MCF 10A (cell line): Measurements from ENCODE around the gene TTLL6. TPM values are rescaled to one million over a fixed set of nuclear protein-coding genes. Genes with fewer than 3 reads are reported as not detected.
A peak's percentile ranks its signal among the peaks of the same experiment; 100 is the strongest.
"Not testable (repeated sequence)": the region's sequence is repeated elsewhere in the genome, so short reads cannot be mapped to it uniquely, and the experiment has no call there.

Experiments used
- BruUV-seq: library from RNA; stranded (reverse); fragments of 400-500 nt; replicated peaks from 2 replicates; lab custom pipeline; 2021; lab: Mats Ljungman, UMichigan
- CTCF ChIA-PET: fragments of 300-600 bp; sonication (Branson Sonifier 250); formaldehyde crosslinking; extraction: SDS; loops from one replicate; lab custom pipeline; 2021; ENCODE audit warnings: antibody characterized with exemption, inconsistent platforms; lab: Yijun Ruan, JAX
- POLR2A ChIA-PET: fragments of 300-600, 350-650 bp; sonication (Branson Sonifier 250); formaldehyde crosslinking; extraction: SDS; loops from one replicate; lab custom pipeline; 2020; ENCODE audit warnings: antibody characterized with exemption, inconsistent platforms; lab: Yijun Ruan, JAX
- DNase-seq: peaks from one replicate; pipeline ENCODE4 v3.0.0-alpha.2; 2018; ENCODE audit not compliant: unreplicated experiment
- H3K27ac Mint-ChIP-seq: one replicate; pipeline ENCODE4 v1.8.0; 2022; ENCODE audit warnings: mild to moderate bottlenecking, low read depth, mixed read lengths; ENCODE audit not compliant: unreplicated experiment
- H3K27me3 Mint-ChIP-seq: one replicate; pipeline ENCODE4 v1.8.0; 2022; ENCODE audit warnings: mixed read lengths; ENCODE audit not compliant: insufficient read depth, unreplicated experiment
- H3K36me3 Mint-ChIP-seq: one replicate; pipeline ENCODE4 v1.8.0; 2022; ENCODE audit warnings: mild to moderate bottlenecking, moderate library complexity, mixed read lengths; ENCODE audit not compliant: insufficient read depth, unreplicated experiment
- H3K4me1 Mint-ChIP-seq: one replicate; pipeline ENCODE4 v1.8.0; 2022; ENCODE audit warnings: mixed read lengths; ENCODE audit not compliant: insufficient read depth, unreplicated experiment
- H3K4me3 Mint-ChIP-seq: one replicate; pipeline ENCODE4 v1.8.0; 2022; ENCODE audit warnings: mild to moderate bottlenecking, moderate library complexity, mixed read lengths; ENCODE audit not compliant: unreplicated experiment
- H3K9me3 Mint-ChIP-seq: one replicate; pipeline ENCODE4 v1.8.0; 2022; ENCODE audit warnings: mixed read lengths; ENCODE audit not compliant: unreplicated experiment
- intact Hi-C: fragments of 100-400 bp; cut with micrococcal nuclease; formaldehyde crosslinking; loops from 2 replicates; pipeline ENCODE4 v1.14.1; 2022
- total RNA-seq: library from RNA; stranded (reverse); gene quantifications from 2 replicates; pipeline ENCODE4 v1.2.3, GENCODE V29; 2022
- TF ChIP-seq, protein P1 (sequence below): fragments of 200-600 bp; IDR thresholded peaks from one replicate; pipeline ENCODE4 v1.8.0; 2022; ENCODE audit warnings: antibody characterized with exemption, mild to moderate bottlenecking; ENCODE audit not compliant: unreplicated experiment

The TTLL6 gene
- total RNA-seq, 1 experiment from 2014 or later, result not detected

GRCh38 chr17:48843187-48843900 is 26.3 kb upstream of the TTLL6 start:
- POLR2A ChIA-PET, result interaction anchor here (0.6 to 2.0 kb wide), 3 partner anchors 13 to 27 kb away, joined by 3 to 5 read pairs (median 4); no protein-coding TSS in a partner anchor
- no peaks in the 10 kb centered on the region for H3K9me3 Mint-ChIP-seq
- peaks cover 22% of the 10 kb centered on the region for H3K4me1 Mint-ChIP-seq
- H3K27me3 Mint-ChIP-seq, result no peaks in the 10 kb centered on the region
- TSS peak; percentile 22 for BruUV-seq
- CTCF ChIA-PET, result interaction anchor here (0.6 to 1.7 kb wide), 5 partner anchors 25 to 384 kb away, joined by 3 to 10 read pairs (median 4); no protein-coding TSS in a partner anchor
- H3K4me3 Mint-ChIP-seq, result no peak overlapping the region
- H3K27ac Mint-ChIP-seq, result peak overlapping the region; percentile 61
- peaks cover 47% of the 10 kb centered on the region for H3K36me3 Mint-ChIP-seq
- DNase-seq, result peak; percentile 22
- TF ChIP-seq, protein P1, sequence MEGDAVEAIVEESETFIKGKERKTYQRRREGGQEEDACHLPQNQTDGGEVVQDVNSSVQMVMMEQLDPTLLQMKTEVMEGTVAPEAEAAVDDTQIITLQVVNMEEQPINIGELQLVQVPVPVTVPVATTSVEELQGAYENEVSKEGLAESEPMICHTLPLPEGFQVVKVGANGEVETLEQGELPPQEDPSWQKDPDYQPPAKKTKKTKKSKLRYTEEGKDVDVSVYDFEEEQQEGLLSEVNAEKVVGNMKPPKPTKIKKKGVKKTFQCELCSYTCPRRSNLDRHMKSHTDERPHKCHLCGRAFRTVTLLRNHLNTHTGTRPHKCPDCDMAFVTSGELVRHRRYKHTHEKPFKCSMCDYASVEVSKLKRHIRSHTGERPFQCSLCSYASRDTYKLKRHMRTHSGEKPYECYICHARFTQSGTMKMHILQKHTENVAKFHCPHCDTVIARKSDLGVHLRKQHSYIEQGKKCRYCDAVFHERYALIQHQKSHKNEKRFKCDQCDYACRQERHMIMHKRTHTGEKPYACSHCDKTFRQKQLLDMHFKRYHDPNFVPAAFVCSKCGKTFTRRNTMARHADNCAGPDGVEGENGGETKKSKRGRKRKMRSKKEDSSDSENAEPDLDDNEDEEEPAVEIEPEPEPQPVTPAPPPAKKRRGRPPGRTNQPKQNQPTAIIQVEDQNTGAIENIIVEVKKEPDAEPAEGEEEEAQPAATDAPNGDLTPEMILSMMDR, result no peak
- intact Hi-C loops, result no loop called here

GRCh38 chr17:48842746-48843145 is 25.7 kb upstream of the TTLL6 start:
- peaks cover 44% of the 10 kb centered on the region for H3K36me3 Mint-ChIP-seq
- H3K4me1 Mint-ChIP-seq, result peaks cover 24% of the 10 kb centered on the region
- no TSS peak for BruUV-seq
- peak overlapping the region; percentile 61 for H3K27ac Mint-ChIP-seq
- CTCF ChIA-PET, result interaction anchor here (0.6 to 1.7 kb wide), 6 partner anchors 19 to 384 kb away, joined by 3 to 10 read pairs (median 4); no protein-coding TSS in a partner anchor
- H3K9me3 Mint-ChIP-seq, result no peaks in the 10 kb centered on the region
- POLR2A ChIA-PET, result interaction anchor here (2.0 to 3.4 kb wide), 2 partner anchors 12 to 23 kb away, joined by 5 to 10 read pairs; no protein-coding TSS in a partner anchor
- no peak overlapping the region for H3K4me3 Mint-ChIP-seq
- no peak for DNase-seq
- TF ChIP-seq, protein P1, result no peak
- H3K27me3 Mint-ChIP-seq, result no peaks in the 10 kb centered on the region
- intact Hi-C loops, result no loop called here

DNA sequence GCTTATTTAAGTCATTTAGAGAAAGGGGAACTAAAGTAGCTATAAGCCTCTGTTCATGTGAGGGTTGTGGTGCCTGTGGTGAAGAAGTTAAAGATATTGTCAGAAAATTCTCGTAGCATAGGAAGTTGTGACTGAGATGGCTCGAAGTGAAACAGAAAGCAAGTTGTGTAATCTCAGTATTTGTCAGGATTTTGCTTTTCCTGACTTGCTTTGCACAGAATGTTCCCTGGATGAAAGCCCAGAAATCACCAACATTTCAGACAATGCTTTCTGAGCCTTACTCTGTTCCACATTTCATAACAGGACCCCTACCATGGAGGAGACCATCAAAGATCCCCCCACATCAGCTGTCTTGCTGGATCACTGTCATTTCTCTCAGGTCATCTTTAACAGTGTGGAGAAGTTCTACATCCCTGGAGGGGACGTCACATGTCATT is 24.4 kb upstream of the TTLL6 start:
- H3K27me3 Mint-ChIP-seq, result no peaks in the 10 kb centered on the region
- TF ChIP-seq, protein P1, result no peak
- peak overlapping the region; percentile 72 for H3K4me3 Mint-ChIP-seq
- ChIA-PET POLR2A (interaction anchor here (0.7 to 3.4 kb wide), 13 partner anchors 10 to 163 kb away, joined by 3 to 14 read pairs (median 4); partner anchors contain the start of genes ATP5MC1 and TTLL6), CTCF (interaction anchor here (0.6 to 1.4 kb wide), 6 partner anchors 21 to 174 kb away, joined by 3 to 5 read pairs (median 4); no protein-coding TSS in a partner anchor)
- intact Hi-C loops, result no loop called here
- H3K4me1 Mint-ChIP-seq, result peaks cover 28% of the 10 kb centered on the region
- peak; percentile 66 for DNase-seq
- no TSS peak for BruUV-seq
- H3K27ac Mint-ChIP-seq, result peak overlapping the region; percentile 90
- no peaks in the 10 kb centered on the region for H3K9me3 Mint-ChIP-seq
- H3K36me3 Mint-ChIP-seq, result peaks cover 49% of the 10 kb centered on the region

- H3K4me3 Mint-ChIP-seq, result peak overlapping the region; percentile 72
- ChIA-PET POLR2A (interaction anchor here (0.9 to 3.4 kb wide), 7 partner anchors 9 to 75 kb away, joined by 3 to 14 read pairs (median 4); partner anchors contain the start of genes ATP5MC1 and TTLL6), CTCF (interaction anchor here (0.6 to 1.2 kb wide), 2 partner anchors 9 to 351 kb away, joined by 3 read pairs; no protein-coding TSS in a partner anchor)
- peaks cover 28% of the 10 kb centered on the region for H3K4me1 Mint-ChIP-seq
- no peak for DNase-seq
- peaks cover 48% of the 10 kb centered on the region for H3K36me3 Mint-ChIP-seq
- H3K9me3 Mint-ChIP-seq, result no peaks in the 10 kb centered on the region
- intact Hi-C loops, result no loop called here
- no peaks in the 10 kb centered on the region for H3K27me3 Mint-ChIP-seq
- TF ChIP-seq, protein P1, result no peak
- BruUV-seq, result no TSS peak
- peak overlapping the region; percentile 90 for H3K27ac Mint-ChIP-seq
These were observed 23.4 kb upstream of the TTLL6 start for GRCh38 chr17:48840441-48840840.

GRCh38 chr17:48837458-48837857 is 20.4 kb upstream of the TTLL6 start:
- H3K27me3 Mint-ChIP-seq, H3K4me3 Mint-ChIP-seq, POLR2A ChIA-PET, DNase-seq, H3K27ac Mint-ChIP-seq, intact Hi-C loops, H3K9me3 Mint-ChIP-seq, BruUV-seq: not testable (repeated sequence)
- Mint-ChIP-seq H3K4me1 (peaks cover 21% of the 10 kb centered on the region), H3K36me3 (peaks cover 31% of the 10 kb centered on the region)
- CTCF ChIA-PET, result interaction anchor here (0.6 to 1.2 kb wide), 2 partner anchors 42 to 759 kb away, joined by 4 to 5 read pairs; no protein-coding TSS in a partner anchor
